Upper lobe of left lung (tissue), 4 donors: ENCODE data around the gene APMAP.

ENCODE experiments used
- CTCF ChIP-seq, 6 experiments: fragments of 450-650 bp in 4 of 6; fragments of 200-600 bp in 2 of 6; sonication (generic) in 2 of 6; IDR thresholded peaks; one replicate each; pipeline ENCODE4 v1.5.1; 2016 to 2019; ENCODE audit warnings: antibody characterized with exemption in 6 of 6
- POLR2A ChIP-seq, 4 donors: fragments of 450-650 bp; IDR thresholded peaks; one replicate each; pipeline ENCODE4 v1.5.1; 2016 to 2017; ENCODE audit warnings: antibody characterized with exemption in 4 of 4, mild to moderate bottlenecking in 2 of 4
- POLR2AphosphoS5 ChIP-seq, 2 donors: sonication (generic); formaldehyde crosslinking; IDR thresholded peaks; one replicate each; pipeline ENCODE4 v1.5.1; 2017; ENCODE audit warnings: antibody characterized with exemption in 2 of 2

DNA sequence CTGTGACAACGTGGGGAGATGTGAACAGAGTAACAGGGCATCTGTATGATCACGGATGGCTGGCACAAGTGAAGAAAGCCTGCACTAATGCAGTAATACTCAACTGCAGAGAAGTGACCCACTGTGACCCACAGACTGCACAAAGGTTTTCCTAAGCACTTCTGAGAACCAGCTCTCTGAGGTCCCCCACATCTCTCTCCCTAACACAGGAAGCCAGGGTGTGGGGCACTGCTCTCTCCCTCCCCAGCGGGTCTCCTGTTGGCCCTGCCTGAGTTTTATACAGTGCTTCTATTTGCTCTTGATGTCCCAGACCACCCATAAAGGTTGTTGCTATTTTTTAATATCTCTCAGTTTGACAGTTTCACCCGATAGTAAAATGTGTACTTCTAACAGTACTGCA, 11.3 kb downstream of the APMAP start:
- TF ChIP-seq POLR2A (IDR thresholded peaks at IDR 0.05) = no peak
- no peak for TF ChIP-seq CTCF (IDR thresholded peaks at IDR 0.05)
- no peak for TF ChIP-seq POLR2AphosphoS5 (IDR thresholded peaks at IDR 0.05)
